HG02763 (cell line): ENCODE measurements around the gene ADCK1.
A peak's percentile ranks its signal among the peaks of the same experiment; 100 is the strongest.
"Not testable (repeated sequence)": the region's sequence is repeated elsewhere in the genome, so short reads cannot be mapped to it uniquely, and the experiment has no call there.

Experiments
- ATAC-seq: cut with Tn5 transposase; IDR thresholded peaks from one replicate; pipeline ENCODE4 v1.9.1; 2021; ENCODE audit warnings: mild to moderate bottlenecking, moderate library complexity; ENCODE audit not compliant: unreplicated experiment

ADCK1 gene

GRCh38 chr14:77799863-77800730 lies at the start of gene ADCK1:
Gene ADCK1 (plus strand): TSS chr14:77800109. CDS start chr14:77818979, 18,870 bp downstream.
- ATAC-seq, result peak; percentile 94

- no peak for ATAC-seq
Measured at GRCh38 chr14:77752266-77752665, 47.6 kb upstream of the ADCK1 start.

- no peak for ATAC-seq
Measured at GRCh38 chr14:77752799-77753516, 47.0 kb upstream of the ADCK1 start.

GRCh38 chr14:77760381-77761204 lies 39.3 kb upstream of the ADCK1 start, which contains the start of gene SNW1:
Gene SNW1 (minus strand): TSS chr14:77761156. CDS start chr14:77761127, 29 bp downstream.
- peak; percentile 91 for ATAC-seq

GRCh38 chr14:77761205-77761931 lies 38.5 kb upstream of the ADCK1 start:
- peak; percentile 21 for ATAC-seq

GRCh38 chr14:77763316-77763715 lies 36.6 kb upstream of the ADCK1 start:
- ATAC-seq, result no peak

- ATAC-seq, result no peak
Measured at GRCh38 chr14:77763978-77764377, 35.9 kb upstream of the ADCK1 start.

GRCh38 chr14:77768442-77769069 lies 31.4 kb upstream of the ADCK1 start:
- not testable (repeated sequence) for ATAC-seq

- ATAC-seq, result not testable (repeated sequence)
Measured at GRCh38 chr14:77773966-77774365, 25.9 kb upstream of the ADCK1 start.

GRCh38 chr14:77782202-77782601 lies 17.7 kb upstream of the ADCK1 start:
- ATAC-seq, result no peak

GRCh38 chr14:77786148-77786547 lies 13.8 kb upstream of the ADCK1 start:
- no peak for ATAC-seq

- no peak for ATAC-seq
Measured at GRCh38 chr14:77790566-77791224, 9.2 kb upstream of the ADCK1 start.

- no peak for ATAC-seq
Measured at GRCh38 chr14:77791225-77791600, 8.7 kb upstream of the ADCK1 start.

GRCh38 chr14:77793255-77793654 lies 6.7 kb upstream of the ADCK1 start:
- not testable (repeated sequence) for ATAC-seq

GRCh38 chr14:77794357-77794756 lies 5.6 kb upstream of the ADCK1 start:
- no peak for ATAC-seq

GRCh38 chr14:77799456-77799855 lies 453 bp upstream of the ADCK1 start:
- ATAC-seq, result not testable (repeated sequence)

GRCh38 chr14:77800814-77801213 lies 905 bp downstream of the ADCK1 start:
- no peak for ATAC-seq

GRCh38 chr14:77804592-77804991 lies 4.7 kb downstream of the ADCK1 start:
- no peak for ATAC-seq

GRCh38 chr14:77805706-77806105 lies 5.8 kb downstream of the ADCK1 start:
- ATAC-seq, result no peak
